Mesendoderm (in vitro differentiated cells): ENCODE results near the gene CARNS1. TPM values are rescaled to one million over a fixed set of nuclear protein-coding genes. Genes with fewer than 3 reads are reported as not detected.
A peak's percentile ranks its signal among the peaks of the same experiment; 100 is the strongest.

Experiments
- DNase-seq: peaks from one replicate; pipeline ENCODE4 v3.0.0; 2013
- H2AK5ac ChIP-seq: 2 replicates; pipeline ENCODE4 v1.6.1; 2013; ENCODE audit warnings: low read length, inconsistent platforms
- H2BK120ac ChIP-seq: 2 replicates; pipeline ENCODE4 v1.6.1; 2013; ENCODE audit warnings: low read depth, mild to moderate bottlenecking, low read length, moderate library complexity, mixed read lengths
- H2BK15ac ChIP-seq: replicated peaks from 2 replicates; pipeline ENCODE4 v1.6.1; 2013; ENCODE audit warnings: low read depth, mild to moderate bottlenecking, moderate library complexity
- H2BK5ac ChIP-seq: 2 replicates; pipeline ENCODE4 v1.6.1; 2013; ENCODE audit warnings: low read length, inconsistent platforms
- H3K18ac ChIP-seq: 2 replicates; pipeline ENCODE4 v1.6.1; 2013; ENCODE audit warnings: mild to moderate bottlenecking, low read length, mixed read lengths
- H3K23ac ChIP-seq: one replicate; pipeline ENCODE4 v1.6.1; 2013; ENCODE audit warnings: low read length
- H3K27ac ChIP-seq: 2 replicates; pipeline ENCODE4 v1.5.1; 2013; ENCODE audit warnings: low read depth, mild to moderate bottlenecking, inconsistent platforms, low read length, moderate library complexity
- H3K27me3 ChIP-seq: 2 replicates; pipeline ENCODE4 v1.6.1; 2013; ENCODE audit warnings: low read length, control low read depth, mild to moderate bottlenecking, inconsistent platforms; ENCODE audit not compliant: insufficient read depth, poor library complexity
- H3K36me3 ChIP-seq: 2 replicates; pipeline ENCODE4 v1.6.1; 2013; ENCODE audit warnings: low read length, inconsistent platforms; ENCODE audit not compliant: control insufficient read depth, insufficient read depth
- H3K4ac ChIP-seq: one replicate; pipeline ENCODE4 v1.6.1; 2013; ENCODE audit warnings: low read depth, mild to moderate bottlenecking, low read length, moderate library complexity
- H3K4me1 ChIP-seq: 2 replicates; pipeline ENCODE4 v1.6.1; 2013; ENCODE audit warnings: low read depth, low read length, inconsistent platforms; ENCODE audit not compliant: control insufficient read depth
- H3K4me2 ChIP-seq: 2 replicates; pipeline ENCODE4 v1.6.1; 2013; ENCODE audit warnings: low read length
- H3K4me3 ChIP-seq: 2 replicates; pipeline ENCODE4 v1.5.1; 2013; ENCODE audit warnings: mild to moderate bottlenecking, low read length
- H3K56ac ChIP-seq: one replicate; pipeline ENCODE4 v1.6.1; 2013; ENCODE audit warnings: low read length
- H3K79me1 ChIP-seq: 2 replicates; pipeline ENCODE4 v1.6.1; 2013; ENCODE audit warnings: low read length, inconsistent platforms
- H3K79me2 ChIP-seq: 2 replicates; pipeline ENCODE4 v1.6.1; 2013; ENCODE audit warnings: mild to moderate bottlenecking, low read length; ENCODE audit not compliant: control insufficient read depth, insufficient read depth
- H3K9ac ChIP-seq: 2 replicates; pipeline ENCODE4 v1.6.1; 2013; ENCODE audit warnings: low read length, inconsistent platforms
- H4K5ac ChIP-seq: one replicate; pipeline ENCODE4 v1.6.1; 2013; ENCODE audit warnings: low read length
- H4K8ac ChIP-seq: one replicate; pipeline ENCODE4 v1.6.1; 2013; ENCODE audit warnings: low read depth, mild to moderate bottlenecking, control low read depth, low read length, moderate library complexity
- WGBS: extraction: QIAGEN DNeasy Blood & Tissue Kit; methylation state at CpG from one replicate; pipeline ENCODE4 v1.1.7; 2013; ENCODE audit warnings: low lambda C conversion rate, missing lambda C conversion rate; ENCODE audit not compliant: insufficient coverage; ENCODE audit errors: extremely low coverage; 5-methylcytosine and 5-hydroxymethylcytosine counted together
- small RNA-seq: library from polyadenylated mRNA; stranded (forward); fragments of <200 nt; extraction: miRNeasy Mini kit (QIAGEN cat#:217004); gene quantifications from one replicate; pipeline ENCODE3, GENCODE V24; 2013; ENCODE audit not compliant: insufficient read depth

CARNS1 gene

DNA sequence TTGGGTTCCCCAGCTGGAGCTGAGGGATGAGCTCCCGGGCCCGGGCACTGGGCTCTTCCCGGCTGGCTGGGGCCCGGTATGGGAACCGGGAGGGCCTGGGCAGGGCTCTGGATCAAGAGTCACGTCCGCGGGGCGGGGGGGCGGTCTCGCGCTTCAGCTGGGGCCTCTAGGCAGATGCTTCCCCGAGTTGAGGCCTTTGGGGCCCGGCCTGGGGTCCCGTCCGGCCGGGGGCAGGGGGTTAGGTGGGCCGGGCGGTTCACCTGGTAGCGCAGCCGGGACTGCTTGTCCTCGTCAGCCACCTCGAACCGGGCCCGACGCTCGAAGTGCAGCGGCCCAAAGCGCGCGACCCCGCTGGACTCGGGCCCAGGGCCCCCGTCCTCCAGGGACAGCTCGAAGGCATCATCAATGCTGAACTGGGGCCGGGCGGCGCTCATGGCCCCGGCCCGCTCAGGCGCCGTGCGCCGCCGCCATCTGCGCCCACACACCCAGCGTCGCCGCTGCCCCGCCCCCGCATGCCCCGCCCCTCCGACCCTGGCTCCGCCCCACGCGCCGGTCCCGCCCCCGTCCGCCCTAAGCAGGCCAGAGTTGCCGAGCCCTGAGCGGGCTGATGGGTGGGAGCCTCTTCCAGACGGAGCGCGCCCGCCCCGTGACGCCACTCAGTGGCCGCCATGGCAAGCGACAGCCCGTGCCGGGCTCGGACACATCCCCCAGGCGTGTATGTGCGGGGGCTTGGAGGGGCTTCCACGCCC, 53.5 kb downstream of the CARNS1 start, which contains the start of gene TMEM134:
TMEM134 (minus strand) TSS at position 493 of the 749 bp plus-strand sequence; CDS start at position 434, 59 bp downstream.
- H3K79me1 ChIP-seq = peaks cover 2% of the 10 kb centered on the region
- H2BK120ac ChIP-seq = peak within 1 kb of the TSS; percentile 5
- peak within 1 kb of the TSS; percentile 93 for H3K4ac ChIP-seq
- no peaks in the 10 kb centered on the region for H3K27me3 ChIP-seq
- no CpG with 5 or more reads among the region's 76 CpGs for WGBS
- peaks cover 3% of the 10 kb centered on the region for H3K4me1 ChIP-seq
- peak within 1 kb of the TSS; percentile 92 for H3K4me2 ChIP-seq
- H4K8ac ChIP-seq = peak within 1 kb of the TSS; percentile 94
- H4K5ac ChIP-seq = peak within 1 kb of the TSS; percentile 98
- peak within 1 kb of the TSS; percentile 24 for H2AK5ac ChIP-seq
- H3K27ac ChIP-seq = no peak within 1 kb of the TSS
- H3K9ac ChIP-seq = peak within 1 kb of the TSS; percentile 91
- H3K56ac ChIP-seq = peak within 1 kb of the TSS; percentile 96
- no peaks in the 10 kb centered on the region for H3K36me3 ChIP-seq
- no peak within 1 kb of the TSS for H2BK5ac ChIP-seq
- peak within 1 kb of the TSS; percentile 77 for H3K18ac ChIP-seq
- no peak within 1 kb of the TSS for H2BK15ac ChIP-seq
- H3K4me3 ChIP-seq = peak within 1 kb of the TSS; percentile 83
- no peak within 1 kb of the TSS for H3K23ac ChIP-seq
- H3K79me2 ChIP-seq = no peaks in the 10 kb centered on the region
- DNase-seq = peak; percentile 95

DNA sequence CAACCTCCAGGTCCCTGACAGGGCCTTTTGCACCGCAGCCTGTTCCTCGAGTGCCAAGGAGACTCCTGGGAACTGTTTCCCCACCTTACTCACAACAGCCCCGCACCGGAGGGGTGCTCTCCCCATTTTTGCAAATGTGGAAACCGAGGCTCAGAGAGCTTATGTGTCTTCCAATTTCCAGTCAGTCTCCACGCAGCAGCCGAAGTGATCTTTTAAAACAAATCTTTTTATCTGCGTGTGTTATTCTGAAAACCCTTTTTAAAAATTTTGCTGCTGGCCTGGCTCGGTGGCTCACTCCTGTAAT, 54.0 kb downstream of the CARNS1 start:
- Histone ChIP-seq H4K8ac (peak overlapping the region; percentile 94), H3K27ac (no peak overlapping the region), H2BK15ac (no peak overlapping the region), H3K79me1 (peaks cover 2% of the 10 kb centered on the region), H3K79me2 (no peaks in the 10 kb centered on the region), H2BK5ac (no peak overlapping the region), H4K5ac (peak overlapping the region; percentile 98), H3K27me3 (no peaks in the 10 kb centered on the region), H3K56ac (peak overlapping the region; percentile 93), H3K9ac (peak overlapping the region; percentile 86), H3K4me3 (peak overlapping the region; percentile 50), H2BK120ac (no peak overlapping the region), H3K4me2 (peak overlapping the region; percentile 91), H3K4ac (peak overlapping the region; percentile 93), H3K18ac (peak overlapping the region; percentile 65), H3K36me3 (no peaks in the 10 kb centered on the region), H2AK5ac (no peak overlapping the region), H3K23ac (no peak overlapping the region), H3K4me1 (peaks cover 3% of the 10 kb centered on the region)
- DNase-seq = no peak
- no CpG with 5 or more reads among the region's 9 CpGs for WGBS

DNA sequence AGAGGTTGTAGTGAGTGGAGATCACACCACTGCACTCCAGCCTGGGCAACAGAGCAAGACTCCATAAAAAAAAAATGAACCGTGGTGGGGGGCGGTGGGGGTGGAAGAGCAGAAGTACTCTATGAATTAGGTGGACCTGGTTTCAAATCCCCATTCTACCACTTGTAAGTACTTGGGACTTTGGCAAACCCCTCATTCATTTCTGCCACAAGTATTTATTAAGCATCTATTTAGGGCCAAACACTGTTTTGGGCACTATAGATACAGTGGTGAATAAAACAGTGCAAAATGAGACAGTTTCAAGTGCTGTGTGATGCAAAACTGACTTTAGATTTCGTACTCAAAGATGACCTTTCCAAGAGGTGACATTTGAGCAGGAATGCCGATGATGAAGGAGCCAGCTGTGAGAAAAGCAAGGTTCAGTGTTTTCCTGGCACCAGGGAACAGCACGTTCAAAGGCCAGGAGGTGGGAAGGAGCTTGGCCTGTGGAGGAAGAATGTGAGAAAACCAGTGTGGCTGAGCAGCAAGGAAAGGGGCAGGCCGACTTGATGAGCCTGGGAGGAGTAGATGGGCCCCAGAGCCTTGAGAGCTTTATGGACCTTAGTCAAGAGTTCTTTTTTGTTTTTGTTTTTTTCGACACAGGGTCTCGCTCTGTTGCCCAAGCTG, 55.0 kb downstream of the CARNS1 start:
- no peak overlapping the region for H2BK15ac ChIP-seq
- WGBS = no CpG with 5 or more reads among the region's 8 CpGs
- DNase-seq = no peak
- no peak overlapping the region for H2BK120ac ChIP-seq
- no peak overlapping the region for H2AK5ac ChIP-seq
- no peak overlapping the region for H3K4me2 ChIP-seq
- H3K4me3 ChIP-seq = no peak overlapping the region
- no peaks in the 10 kb centered on the region for H3K36me3 ChIP-seq
- H3K56ac ChIP-seq = no peak overlapping the region
- no peak overlapping the region for H2BK5ac ChIP-seq
- H3K9ac ChIP-seq = no peak overlapping the region
- no peak overlapping the region for H3K18ac ChIP-seq
- H4K8ac ChIP-seq = no peak overlapping the region
- H3K4ac ChIP-seq = no peak overlapping the region
- H3K27ac ChIP-seq = no peak overlapping the region
- no peak overlapping the region for H3K23ac ChIP-seq
- H3K79me2 ChIP-seq = no peaks in the 10 kb centered on the region
- no peaks in the 10 kb centered on the region for H3K27me3 ChIP-seq
- H3K4me1 ChIP-seq = peaks cover 3% of the 10 kb centered on the region
- no peak overlapping the region for H4K5ac ChIP-seq
- peaks cover 2% of the 10 kb centered on the region for H3K79me1 ChIP-seq

DNA sequence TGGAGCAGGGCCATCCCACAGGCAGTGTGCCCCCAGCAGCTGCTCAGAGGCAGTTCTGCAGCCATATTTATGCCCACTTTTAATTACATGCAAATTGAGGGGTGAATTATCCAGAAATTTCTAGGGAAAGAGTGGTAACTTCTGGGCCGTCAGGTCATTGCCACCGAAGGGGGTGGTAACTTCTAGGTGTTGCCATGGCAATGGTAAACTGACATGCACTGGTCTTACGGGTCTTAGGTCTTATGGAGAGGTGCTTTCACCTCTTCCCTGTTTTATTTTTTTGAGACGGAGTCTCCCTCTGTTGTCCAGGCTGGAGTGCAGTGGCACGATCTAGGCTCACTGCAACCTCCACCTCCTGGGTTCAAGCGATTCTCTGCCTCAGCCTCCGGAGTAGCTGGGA, 57.4 kb downstream of the CARNS1 start:
- Histone ChIP-seq H3K79me2 (no peaks in the 10 kb centered on the region), H4K5ac (no peak overlapping the region), H2BK5ac (no peak overlapping the region), H2BK15ac (no peak overlapping the region), H3K23ac (no peak overlapping the region), H3K36me3 (no peaks in the 10 kb centered on the region), H3K56ac (no peak overlapping the region), H3K4ac (no peak overlapping the region), H2BK120ac (no peak overlapping the region), H3K79me1 (peaks cover 2% of the 10 kb centered on the region), H3K4me1 (peaks cover 3% of the 10 kb centered on the region), H3K4me3 (no peak overlapping the region), H3K4me2 (no peak overlapping the region), H2AK5ac (no peak overlapping the region), H3K27me3 (no peaks in the 10 kb centered on the region), H3K27ac (no peak overlapping the region), H3K9ac (no peak overlapping the region), H4K8ac (no peak overlapping the region), H3K18ac (no peak overlapping the region)
- no CpG with 5 or more reads among the region's 7 CpGs for whole genome bisulfite sequencing
- DNase-seq = no peak

Small RNA genes within 50 kb of the gene (small RNA-seq; reads per million reads assigned to genes)
- gene RNU6-1238P = not detected
